ENCODE results near the gene DARS1.

- TF ChIP-seq CTCF (IDR thresholded peaks at IDR 0.05; ENCODE audit: low read depth, low read length) (no peak), EZH2phosphoT487 (IDR thresholded peaks at IDR 0.05; ENCODE audit: low read depth) (no peak)
These were observed 36.6 kb downstream of the DARS1 start for GRCh38 chr2:135948642-135949355.
